ENCODE measurements around the gene MEIOSIN. TPM values are rescaled to one million over a fixed set of nuclear protein-coding genes. Genes with fewer than 3 reads are reported as not detected.
A peak's percentile ranks its signal among the peaks of the same experiment; 100 is the strongest.

The MEIOSIN gene
- total and polyA plus RNA-seq, 2 of the 13 experiments (the other 11 are each of a cell fraction or from before 2014, with no cell fraction given), result not detected

GRCh38 chr19:45770192-45771101 lies 37.2 kb downstream of the MEIOSIN start (continued):
- TF ChIP-seq ZNF710 (CRISPR knock-in tag; IDR thresholded peaks at IDR 0.05; ENCODE audit: borderline replicate concordance), result no peak; the same call in 1 of the 2 replicates
- peak; percentile 93 for TF ChIP-seq ZNF563 (CRISPR knock-in tag; IDR thresholded peaks at IDR 0.05)
- TF ChIP-seq POLR2AphosphoS5 (IDR thresholded peaks at IDR 0.05; ENCODE audit: low read depth, low read length), result peak; percentile 52
- no peak for TF ChIP-seq GATA4 (IDR thresholded peaks at IDR 0.05; ENCODE audit: borderline replicate concordance, low read depth)
- peak; percentile 12; the same call in 1 of the 2 replicates for TF ChIP-seq ZBTB33 (CRISPR knock-in tag; IDR thresholded peaks at IDR 0.05)
- peak; percentile 78; the same call in 1 of the 2 replicates for TF ChIP-seq GMEB1 (CRISPR knock-in tag; IDR thresholded peaks at IDR 0.05; ENCODE audit: borderline replicate concordance)
- TF ChIP-seq ARID4A (CRISPR knock-in tag; IDR thresholded peaks at IDR 0.05; ENCODE audit: borderline replicate concordance), result peak; percentile 86; the same call in 1 of the 2 replicates
- TF ChIP-seq SRF (IDR thresholded peaks at IDR 0.05; ENCODE audit: low read depth, low read length), result no peak
- TF ChIP-seq IRF2 (CRISPR knock-in tag; IDR thresholded peaks at IDR 0.05), result 0 out of 2 replicates have a peak, but pooled peaks have one; percentile 28
- no peak for TF ChIP-seq PCBP2 (optimal IDR thresholded peaks at IDR 0.05; ENCODE audit: low read depth, low read length, poor library complexity, severe bottlenecking)
- TF ChIP-seq HOXD1 (CRISPR knock-in tag; IDR thresholded peaks at IDR 0.05), result 0 out of 2 replicates have a peak, but pooled peaks have one; percentile 31
- TF ChIP-seq ZBTB37 (CRISPR knock-in tag; IDR thresholded peaks at IDR 0.05), result no peak
- peak; percentile 31; the same call in 1 of the 2 replicates for TF ChIP-seq FOSL2 (CRISPR knock-in tag; IDR thresholded peaks at IDR 0.05)

All from HepG2 (cell line).